Measurements from ENCODE around the gene KIDINS220. TPM values are rescaled to one million over a fixed set of nuclear protein-coding genes. Genes with fewer than 3 reads are reported as not detected.

KIDINS220 gene
- total RNA-seq, 1 donor from 2014 or later: 25.3 TPM

DNA sequence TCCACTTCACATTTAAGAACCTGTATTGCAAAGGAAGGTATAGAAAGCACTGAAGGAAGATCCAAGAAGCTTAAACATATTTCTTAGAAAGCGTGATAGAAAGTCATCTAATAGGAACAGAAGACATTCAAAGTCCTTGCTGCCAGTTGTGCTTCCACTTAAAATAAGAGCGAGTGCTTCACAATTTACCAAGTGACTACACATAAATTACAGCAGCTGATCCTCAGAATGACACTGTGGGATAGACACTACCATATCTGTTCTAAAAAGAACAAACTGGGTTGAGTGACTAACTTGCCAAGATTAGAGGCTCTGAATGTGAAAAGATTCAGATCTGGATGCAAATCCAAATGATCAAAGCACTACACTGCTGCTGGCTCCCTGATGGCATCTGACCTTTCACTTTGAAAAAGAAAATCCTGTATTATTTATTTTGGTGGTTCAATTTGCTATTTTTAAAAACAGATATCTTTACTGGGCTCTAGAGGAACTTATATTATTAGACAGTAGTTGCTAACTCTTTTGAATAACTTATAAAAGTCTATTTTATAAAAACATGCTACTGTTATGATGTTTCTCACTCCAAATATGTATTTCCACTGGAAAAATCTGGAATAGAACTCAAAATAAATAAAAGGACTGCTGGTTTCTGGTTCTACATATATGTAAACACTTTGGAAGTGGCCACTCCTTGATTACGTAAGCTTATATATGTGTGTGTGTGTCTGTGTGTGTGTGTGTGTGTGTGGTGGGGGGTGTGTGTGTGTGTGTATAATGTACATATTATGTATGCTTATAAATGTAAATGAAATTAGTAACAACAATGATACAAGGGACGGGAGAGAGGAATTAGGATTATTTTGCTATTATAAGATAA is 57.4 kb downstream of the KIDINS220 start:
- intact Hi-C loops (cut with micrococcal nuclease): no loop called here
- no peak overlapping the region for H3K27ac Mint-ChIP-seq
- H3K36me3 Mint-ChIP-seq (ENCODE audit: low read depth): peaks cover 52% of the 10 kb centered on the region
- no peaks in the 10 kb centered on the region for H3K4me1 Mint-ChIP-seq
- H3K4me3 Mint-ChIP-seq: no peak overlapping the region
- DNase-seq: peak; percentile 40
- no peaks in the 10 kb centered on the region for H3K9me3 Mint-ChIP-seq
- H3K27me3 Mint-ChIP-seq: no peaks in the 10 kb centered on the region

DNA sequence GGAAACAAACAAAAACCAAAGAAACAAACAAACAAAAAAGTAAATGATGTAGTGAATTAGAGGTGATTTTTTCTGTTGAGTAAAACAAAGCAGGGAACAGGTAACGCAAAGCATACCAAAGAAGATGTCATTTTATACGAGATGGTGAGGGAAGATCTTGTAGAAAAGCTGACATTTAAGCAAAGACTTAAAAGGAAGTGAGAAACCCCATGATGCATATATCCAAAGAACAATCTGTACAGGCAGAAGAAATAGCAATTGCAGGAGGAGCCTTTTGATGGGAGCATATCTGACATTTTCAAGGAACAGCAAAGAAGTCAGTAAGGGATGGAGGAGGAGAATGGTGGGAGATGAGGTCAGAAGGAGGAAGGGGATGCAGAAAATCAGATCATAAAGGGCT is 63.0 kb downstream of the KIDINS220 start:
- intact Hi-C loops (cut with micrococcal nuclease): no loop called here
- DNase-seq: peak; percentile 20
- no peaks in the 10 kb centered on the region for H3K27me3 Mint-ChIP-seq
- peaks cover 38% of the 10 kb centered on the region for H3K36me3 Mint-ChIP-seq (ENCODE audit: low read depth)
- H3K9me3 Mint-ChIP-seq: no peaks in the 10 kb centered on the region
- H3K27ac Mint-ChIP-seq: no peak overlapping the region
- H3K4me3 Mint-ChIP-seq: no peak overlapping the region
- H3K4me1 Mint-ChIP-seq: peaks cover 4% of the 10 kb centered on the region

- Mint-ChIP-seq H3K9me3 (no peaks in the 10 kb centered on the region), H3K4me1 (no peaks in the 10 kb centered on the region), H3K36me3 (ENCODE audit: low read depth) (peaks cover 13% of the 10 kb centered on the region), H3K27ac (no peak overlapping the region), H3K27me3 (no peaks in the 10 kb centered on the region), H3K4me3 (no peak overlapping the region)
- intact Hi-C loops (cut with micrococcal nuclease): loop anchor here (10.0 kb wide), 1 partner anchor 1343 kb away; no protein-coding TSS in a partner anchor
- DNase-seq: no peak
These were observed 70.1 kb downstream of the KIDINS220 start for GRCh38 chr2:8767324-8767723.

- no peak for DNase-seq
- no peaks in the 10 kb centered on the region for H3K4me1 Mint-ChIP-seq
- no peak overlapping the region for H3K4me3 Mint-ChIP-seq
- no peak overlapping the region for H3K27ac Mint-ChIP-seq
- peaks cover 3% of the 10 kb centered on the region for H3K9me3 Mint-ChIP-seq
- intact Hi-C loops (cut with micrococcal nuclease): loop anchor here (1.0 to 10.0 kb wide), 4 partner anchors 69 to 1664 kb away; no protein-coding TSS in a partner anchor
- peaks cover 19% of the 10 kb centered on the region for H3K36me3 Mint-ChIP-seq (ENCODE audit: low read depth)
- H3K27me3 Mint-ChIP-seq: no peaks in the 10 kb centered on the region
These were observed 75.8 kb downstream of the KIDINS220 start for GRCh38 chr2:8761529-8762164.

- no peak overlapping the region for H3K27ac Mint-ChIP-seq
- H3K27me3 Mint-ChIP-seq: no peaks in the 10 kb centered on the region
- H3K4me3 Mint-ChIP-seq: no peak overlapping the region
- peaks cover 17% of the 10 kb centered on the region for H3K9me3 Mint-ChIP-seq
- intact Hi-C loops (cut with micrococcal nuclease): no loop called here
- no peak for DNase-seq
- H3K4me1 Mint-ChIP-seq: no peaks in the 10 kb centered on the region
- peaks cover 33% of the 10 kb centered on the region for H3K36me3 Mint-ChIP-seq (ENCODE audit: low read depth)
These were observed 80.7 kb downstream of the KIDINS220 start for GRCh38 chr2:8756716-8757115.

DNA sequence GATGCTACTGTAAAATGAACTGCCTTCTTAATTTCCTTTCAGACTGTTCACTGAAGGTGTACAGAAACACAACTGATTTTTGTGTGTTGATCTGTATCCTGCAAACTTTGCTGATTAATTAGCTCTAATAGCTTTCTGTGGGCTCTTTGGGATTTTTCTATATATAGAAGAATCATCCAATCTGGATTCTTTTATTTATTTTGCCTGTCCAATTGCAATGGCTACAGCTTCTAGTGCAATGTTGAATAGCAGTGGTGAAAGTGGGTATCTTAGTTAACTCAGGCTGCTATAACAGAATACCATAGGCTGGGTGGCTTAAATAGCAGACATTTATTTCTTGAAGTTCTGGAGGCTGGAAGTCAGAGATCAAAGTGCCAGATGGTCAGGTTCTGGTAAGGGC is 81.2 kb downstream of the KIDINS220 start:
- intact Hi-C loops (cut with micrococcal nuclease): no loop called here
- Mint-ChIP-seq H3K4me1 (no peaks in the 10 kb centered on the region), H3K9me3 (peaks cover 17% of the 10 kb centered on the region), H3K27me3 (no peaks in the 10 kb centered on the region), H3K27ac (no peak overlapping the region), H3K36me3 (ENCODE audit: low read depth) (peaks cover 33% of the 10 kb centered on the region), H3K4me3 (no peak overlapping the region)
- DNase-seq: no peak

- peaks cover 17% of the 10 kb centered on the region for H3K9me3 Mint-ChIP-seq
- no peak overlapping the region for H3K4me3 Mint-ChIP-seq
- DNase-seq: no peak
- intact Hi-C loops (cut with micrococcal nuclease): no loop called here
- peaks cover 39% of the 10 kb centered on the region for H3K36me3 Mint-ChIP-seq (ENCODE audit: low read depth)
- no peaks in the 10 kb centered on the region for H3K27me3 Mint-ChIP-seq
- no peak overlapping the region for H3K27ac Mint-ChIP-seq
- no peaks in the 10 kb centered on the region for H3K4me1 Mint-ChIP-seq
These were observed 83.2 kb downstream of the KIDINS220 start for GRCh38 chr2:8754106-8754776.

DNA sequence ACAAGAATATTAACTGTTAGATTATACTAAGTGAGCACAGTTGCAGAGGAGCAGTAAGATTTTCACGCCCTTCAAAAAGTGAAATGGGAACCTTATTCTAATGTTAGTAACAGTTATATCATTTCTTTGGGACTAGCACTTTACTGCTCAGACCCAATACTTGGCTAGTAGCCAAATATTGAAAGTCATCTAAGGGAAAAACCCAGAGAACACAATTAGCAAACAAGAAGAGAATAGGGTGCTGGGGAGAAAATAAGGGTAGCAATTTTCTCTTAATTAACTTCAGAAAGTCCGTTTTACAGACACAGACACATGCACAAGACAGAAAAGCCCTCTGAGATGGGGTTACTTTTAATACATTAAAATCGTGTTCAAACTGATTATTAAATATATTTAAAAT is 83.8 kb downstream of the KIDINS220 start:
- Mint-ChIP-seq H3K4me3 (no peak overlapping the region), H3K36me3 (ENCODE audit: low read depth) (peaks cover 38% of the 10 kb centered on the region), H3K9me3 (peaks cover 17% of the 10 kb centered on the region), H3K27me3 (no peaks in the 10 kb centered on the region), H3K4me1 (no peaks in the 10 kb centered on the region), H3K27ac (no peak overlapping the region)
- intact Hi-C loops (cut with micrococcal nuclease): no loop called here
- no peak for DNase-seq

GRCh38 chr2:8752385-8752784 is 85.0 kb downstream of the KIDINS220 start:
- H3K9me3 Mint-ChIP-seq: peaks cover 17% of the 10 kb centered on the region
- no peak overlapping the region for H3K4me3 Mint-ChIP-seq
- peaks cover 28% of the 10 kb centered on the region for H3K36me3 Mint-ChIP-seq (ENCODE audit: low read depth)
- intact Hi-C loops (cut with micrococcal nuclease): no loop called here
- H3K4me1 Mint-ChIP-seq: no peaks in the 10 kb centered on the region
- no peak for DNase-seq
- H3K27me3 Mint-ChIP-seq: no peaks in the 10 kb centered on the region
- no peak overlapping the region for H3K27ac Mint-ChIP-seq

DNA sequence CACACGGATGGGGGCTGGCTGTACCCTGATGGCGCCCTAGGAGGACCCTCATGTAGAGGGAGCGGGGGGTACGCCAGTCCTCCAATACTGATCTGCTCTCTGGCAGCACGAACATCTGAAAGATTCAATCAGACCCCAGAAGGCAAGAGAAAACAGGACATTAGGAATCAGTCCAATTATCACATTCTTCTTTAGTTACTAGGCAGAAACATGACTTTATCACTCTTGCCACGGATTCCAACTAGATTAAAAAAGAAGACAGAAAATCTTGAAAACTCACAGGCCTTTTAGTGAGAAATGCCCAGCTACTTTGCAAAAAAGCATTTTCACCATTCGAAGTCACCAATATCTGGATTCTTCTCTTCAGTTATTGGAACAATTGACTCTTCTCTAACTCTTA is 87.2 kb downstream of the KIDINS220 start:
- Mint-ChIP-seq H3K27me3 (no peaks in the 10 kb centered on the region), H3K4me1 (no peaks in the 10 kb centered on the region), H3K9me3 (peaks cover 4% of the 10 kb centered on the region), H3K4me3 (no peak overlapping the region), H3K36me3 (ENCODE audit: low read depth) (peaks cover 13% of the 10 kb centered on the region), H3K27ac (no peak overlapping the region)
- no peak for DNase-seq
- intact Hi-C loops (cut with micrococcal nuclease): no loop called here

- Mint-ChIP-seq H3K27ac (no peak overlapping the region), H3K4me3 (no peak overlapping the region), H3K9me3 (no peaks in the 10 kb centered on the region), H3K4me1 (no peaks in the 10 kb centered on the region), H3K36me3 (ENCODE audit: low read depth) (peaks cover 6% of the 10 kb centered on the region), H3K27me3 (no peaks in the 10 kb centered on the region)
- no peak for DNase-seq
- intact Hi-C loops (cut with micrococcal nuclease): no loop called here
These were observed 94.2 kb downstream of the KIDINS220 start for GRCh38 chr2:8743261-8743660.

- Mint-ChIP-seq H3K4me1 (no peaks in the 10 kb centered on the region), H3K27me3 (no peaks in the 10 kb centered on the region), H3K36me3 (ENCODE audit: low read depth) (peaks cover 8% of the 10 kb centered on the region), H3K9me3 (no peaks in the 10 kb centered on the region), H3K4me3 (no peak overlapping the region), H3K27ac (no peak overlapping the region)
- DNase-seq: no peak
- intact Hi-C loops (cut with micrococcal nuclease): no loop called here
These were observed 97.3 kb downstream of the KIDINS220 start for GRCh38 chr2:8740136-8740535.

GRCh38 chr2:8737571-8738175 is 99.7 kb downstream of the KIDINS220 start:
- intact Hi-C loops (cut with micrococcal nuclease): no loop called here
- no peaks in the 10 kb centered on the region for H3K9me3 Mint-ChIP-seq
- peaks cover 18% of the 10 kb centered on the region for H3K36me3 Mint-ChIP-seq (ENCODE audit: low read depth)

DNA sequence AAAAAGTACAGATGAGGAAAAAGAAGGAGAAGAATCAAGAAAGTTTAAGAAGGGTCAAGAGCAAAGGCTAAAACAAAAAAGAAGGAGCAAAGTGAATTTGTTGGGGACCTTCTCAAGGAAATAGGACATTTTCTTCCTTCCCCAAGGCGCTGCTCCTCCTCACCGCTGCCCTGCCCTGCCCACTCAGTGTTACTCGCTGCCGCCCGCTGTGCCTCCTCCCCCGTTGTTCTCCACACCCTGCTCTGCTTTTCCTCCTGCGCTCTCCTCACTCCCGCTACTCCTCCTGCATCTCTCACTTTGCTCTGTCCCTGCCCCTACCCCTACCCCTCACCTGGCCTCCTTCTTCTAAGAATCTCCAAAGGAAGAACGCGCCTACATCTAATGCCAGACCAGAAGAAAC is 104.8 kb downstream of the KIDINS220 start:
- DNase-seq: no peak
- Mint-ChIP-seq H3K9me3 (no peaks in the 10 kb centered on the region), H3K36me3 (ENCODE audit: low read depth) (peaks cover 37% of the 10 kb centered on the region), H3K27me3 (no peaks in the 10 kb centered on the region), H3K4me3 (no peak overlapping the region), H3K4me1 (peaks cover 2% of the 10 kb centered on the region), H3K27ac (no peak overlapping the region)
- intact Hi-C loops (cut with micrococcal nuclease): no loop called here

More at GRCh38 chr2:8737571-8738175, 99.7 kb downstream of the KIDINS220 start:
- no peak overlapping the region for H3K27ac Mint-ChIP-seq
- H3K27me3 Mint-ChIP-seq: no peaks in the 10 kb centered on the region
- no peaks in the 10 kb centered on the region for H3K4me1 Mint-ChIP-seq
- no peak for DNase-seq
- no peak overlapping the region for H3K4me3 Mint-ChIP-seq

Measured in activated CD4-positive, alpha-beta T cell treated with anti-CD3 and anti-CD28 coated beads, Interleukin-2, amount 10 ng/mL, durations not matched to agents 24 days and 14 days (primary cell).